GM12864 (cell line): ENCODE results near the gene ITPK1.

Experiments used
- DNase-seq: peaks from one replicate; pipeline ENCODE4 v3.0.0-alpha.2; 2011; ENCODE audit warnings: low read depth
- H3K4me3 ChIP-seq: 2 replicates; pipeline ENCODE4 v1.5.1; 2011; ENCODE audit warnings: mild to moderate bottlenecking, low read depth, low read length, control low read depth
- TF ChIP-seq, protein P1 (sequence below): IDR thresholded peaks from 2 replicates; pipeline ENCODE4 v1.5.1; 2011; ENCODE audit warnings: low read depth, mild to moderate bottlenecking, moderate library complexity, low read length, control low read depth, inconsistent platforms; ENCODE audit errors: missing control alignments

The ITPK1 gene

GRCh38 chr14:93019367-93019843, 96.3 kb downstream of the ITPK1 start:
- no peak overlapping the region for H3K4me3 ChIP-seq
- DNase-seq = no peak
- TF ChIP-seq, protein P1, sequence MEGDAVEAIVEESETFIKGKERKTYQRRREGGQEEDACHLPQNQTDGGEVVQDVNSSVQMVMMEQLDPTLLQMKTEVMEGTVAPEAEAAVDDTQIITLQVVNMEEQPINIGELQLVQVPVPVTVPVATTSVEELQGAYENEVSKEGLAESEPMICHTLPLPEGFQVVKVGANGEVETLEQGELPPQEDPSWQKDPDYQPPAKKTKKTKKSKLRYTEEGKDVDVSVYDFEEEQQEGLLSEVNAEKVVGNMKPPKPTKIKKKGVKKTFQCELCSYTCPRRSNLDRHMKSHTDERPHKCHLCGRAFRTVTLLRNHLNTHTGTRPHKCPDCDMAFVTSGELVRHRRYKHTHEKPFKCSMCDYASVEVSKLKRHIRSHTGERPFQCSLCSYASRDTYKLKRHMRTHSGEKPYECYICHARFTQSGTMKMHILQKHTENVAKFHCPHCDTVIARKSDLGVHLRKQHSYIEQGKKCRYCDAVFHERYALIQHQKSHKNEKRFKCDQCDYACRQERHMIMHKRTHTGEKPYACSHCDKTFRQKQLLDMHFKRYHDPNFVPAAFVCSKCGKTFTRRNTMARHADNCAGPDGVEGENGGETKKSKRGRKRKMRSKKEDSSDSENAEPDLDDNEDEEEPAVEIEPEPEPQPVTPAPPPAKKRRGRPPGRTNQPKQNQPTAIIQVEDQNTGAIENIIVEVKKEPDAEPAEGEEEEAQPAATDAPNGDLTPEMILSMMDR = no peak

DNA sequence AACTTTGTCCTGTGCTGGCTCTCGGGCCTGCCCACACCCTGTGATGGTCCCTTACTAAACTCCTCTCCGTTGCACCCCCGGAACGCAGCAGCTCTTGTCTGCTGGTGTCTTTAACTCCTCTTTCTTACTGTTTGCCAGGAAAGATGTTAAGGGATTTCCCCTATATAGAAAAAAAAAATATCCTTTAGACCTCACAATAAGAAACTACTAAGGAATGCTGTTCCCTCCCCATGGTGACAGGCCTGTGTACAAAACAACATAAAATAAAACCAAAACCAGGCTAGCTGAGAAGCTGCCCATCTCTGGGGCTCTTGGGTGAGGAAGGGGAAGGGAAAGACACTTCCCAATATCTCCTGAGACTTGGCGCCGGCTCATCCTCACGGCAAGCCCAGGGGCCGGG, 97.4 kb downstream of the ITPK1 start:
- H3K4me3 ChIP-seq = no peak overlapping the region
- TF ChIP-seq, protein P1 = no peak
- DNase-seq = no peak

- TF ChIP-seq, protein P1 = no peak
- H3K4me3 ChIP-seq = no peak overlapping the region
- no peak for DNase-seq
Observed at GRCh38 chr14:93017898-93018297, 97.8 kb downstream of the ITPK1 start.

DNA sequence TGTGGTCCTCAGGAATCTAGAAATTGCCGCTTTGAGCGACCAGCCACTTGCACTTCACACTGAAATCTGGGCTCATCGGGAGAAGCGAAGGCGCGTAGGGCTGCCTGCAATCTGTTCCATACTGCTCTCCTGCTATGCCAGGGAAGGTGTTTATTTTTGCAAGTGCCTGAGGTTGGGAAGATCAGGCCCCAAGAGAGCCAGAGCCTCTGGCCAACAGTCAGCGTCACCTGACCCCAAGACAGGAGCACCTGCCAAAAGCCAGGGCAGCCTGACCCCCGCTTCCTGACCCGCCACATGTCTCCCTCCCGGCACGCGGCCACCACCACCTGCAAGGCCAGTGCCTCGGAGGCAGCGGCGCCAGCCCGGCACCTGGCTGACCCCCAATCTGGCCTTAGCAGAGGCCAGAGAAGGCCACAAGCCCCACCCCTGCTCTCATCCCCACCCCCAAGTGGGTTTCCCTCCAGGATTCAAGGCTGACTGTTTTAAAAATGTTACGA, 98.4 kb downstream of the ITPK1 start:
- TF ChIP-seq, protein P1 = no peak
- H3K4me3 ChIP-seq = no peak overlapping the region
- no peak for DNase-seq

- TF ChIP-seq, protein P1 = no peak
- DNase-seq = no peak
Observed at GRCh38 chr14:93016275-93016845, 99.4 kb downstream of the ITPK1 start.

GRCh38 chr14:93015505-93015904, 100.2 kb downstream of the ITPK1 start:
- TF ChIP-seq, protein P1 = no peak
- DNase-seq = no peak

More at GRCh38 chr14:93016275-93016845, 99.4 kb downstream of the ITPK1 start:
- no peak overlapping the region for H3K4me3 ChIP-seq

DNA sequence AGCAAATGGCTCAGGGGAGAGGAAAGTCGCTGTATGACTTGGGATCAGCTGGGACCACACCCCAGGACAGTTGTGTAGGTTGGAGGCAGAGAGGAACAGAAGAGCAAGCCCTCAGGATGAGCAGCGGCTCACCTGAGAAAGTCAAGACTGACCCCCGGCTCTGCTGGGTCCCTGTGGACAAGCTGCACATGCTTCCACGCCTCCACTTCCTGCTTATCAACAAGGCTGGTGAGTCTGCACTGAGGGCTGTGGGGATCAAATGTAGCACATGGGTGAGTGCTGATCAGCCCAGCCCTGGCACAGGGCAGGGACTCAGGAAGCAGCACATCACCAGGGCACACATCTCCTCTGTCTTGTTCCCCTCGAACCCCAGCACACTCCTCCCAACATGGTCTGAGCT, 100.7 kb downstream of the ITPK1 start:
- DNase-seq = no peak
- TF ChIP-seq, protein P1 = no peak
- H3K4me3 ChIP-seq = no peak overlapping the region

More at GRCh38 chr14:93015505-93015904, 100.2 kb downstream of the ITPK1 start:
- no peak overlapping the region for H3K4me3 ChIP-seq
